B cell (primary cell): ENCODE data around the gene CEND1.

Source experiments
- EZH2 ChIP-seq: IDR thresholded peaks from 2 replicates; pipeline ENCODE4 v1.6.1; 2012; ENCODE audit warnings: borderline replicate concordance, low read depth, mild to moderate bottlenecking, moderate library complexity, low read length; ENCODE audit not compliant: insufficient read depth, poor library complexity, severe bottlenecking
- TF ChIP-seq, protein P1 (sequence below): fragments of 200-600 bp; IDR thresholded peaks from one replicate; pipeline ENCODE4 v1.8.0; 2022; ENCODE audit warnings: antibody characterized with exemption, mild to moderate bottlenecking

DNA sequence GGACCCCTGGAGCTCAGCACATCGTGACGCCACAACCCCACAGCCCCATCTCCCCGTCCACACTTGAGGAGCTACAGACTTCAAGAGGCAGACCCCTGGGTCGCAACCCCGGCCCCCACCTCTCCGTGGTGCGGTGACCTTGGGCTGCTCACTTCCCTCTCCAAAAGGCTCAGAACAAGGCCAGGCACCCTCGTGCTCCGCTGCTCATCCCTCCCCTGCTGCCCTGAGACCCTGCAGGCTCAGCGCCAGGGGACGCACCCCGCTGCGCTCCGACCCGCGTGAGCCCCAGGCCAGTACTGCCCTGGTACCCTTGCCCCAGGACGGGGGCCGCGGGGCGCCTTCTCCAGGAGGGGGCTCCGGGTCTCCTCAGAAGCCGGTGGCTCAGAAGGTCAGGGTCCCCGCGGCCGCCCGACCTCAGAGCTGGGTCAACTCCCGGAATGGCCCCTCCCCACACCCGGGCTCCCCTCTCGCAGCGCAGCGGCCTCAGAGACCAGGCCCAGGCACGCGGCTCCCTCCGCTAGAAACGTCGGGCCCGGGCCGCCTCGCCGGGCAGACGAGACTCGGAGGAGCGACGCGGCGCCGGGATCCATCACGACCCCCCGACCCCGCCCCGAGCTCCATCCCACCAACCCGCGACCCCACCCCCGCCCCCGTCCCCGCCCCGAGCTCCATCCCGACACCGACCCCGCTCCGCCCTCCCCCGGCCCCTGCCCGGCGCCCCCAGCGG lies 13.2 kb downstream of the CEND1 start:
- TF ChIP-seq, protein P1, sequence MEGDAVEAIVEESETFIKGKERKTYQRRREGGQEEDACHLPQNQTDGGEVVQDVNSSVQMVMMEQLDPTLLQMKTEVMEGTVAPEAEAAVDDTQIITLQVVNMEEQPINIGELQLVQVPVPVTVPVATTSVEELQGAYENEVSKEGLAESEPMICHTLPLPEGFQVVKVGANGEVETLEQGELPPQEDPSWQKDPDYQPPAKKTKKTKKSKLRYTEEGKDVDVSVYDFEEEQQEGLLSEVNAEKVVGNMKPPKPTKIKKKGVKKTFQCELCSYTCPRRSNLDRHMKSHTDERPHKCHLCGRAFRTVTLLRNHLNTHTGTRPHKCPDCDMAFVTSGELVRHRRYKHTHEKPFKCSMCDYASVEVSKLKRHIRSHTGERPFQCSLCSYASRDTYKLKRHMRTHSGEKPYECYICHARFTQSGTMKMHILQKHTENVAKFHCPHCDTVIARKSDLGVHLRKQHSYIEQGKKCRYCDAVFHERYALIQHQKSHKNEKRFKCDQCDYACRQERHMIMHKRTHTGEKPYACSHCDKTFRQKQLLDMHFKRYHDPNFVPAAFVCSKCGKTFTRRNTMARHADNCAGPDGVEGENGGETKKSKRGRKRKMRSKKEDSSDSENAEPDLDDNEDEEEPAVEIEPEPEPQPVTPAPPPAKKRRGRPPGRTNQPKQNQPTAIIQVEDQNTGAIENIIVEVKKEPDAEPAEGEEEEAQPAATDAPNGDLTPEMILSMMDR = no peak
- TF ChIP-seq EZH2 = no peak
